Measurements from ENCODE around the gene MRPL39. TPM values are rescaled to one million over a fixed set of nuclear protein-coding genes. Genes with fewer than 3 reads are reported as not detected.

Gene MRPL39
- total RNA-seq, result 25.5 and 26.2 TPM in 2 replicates

DNA sequence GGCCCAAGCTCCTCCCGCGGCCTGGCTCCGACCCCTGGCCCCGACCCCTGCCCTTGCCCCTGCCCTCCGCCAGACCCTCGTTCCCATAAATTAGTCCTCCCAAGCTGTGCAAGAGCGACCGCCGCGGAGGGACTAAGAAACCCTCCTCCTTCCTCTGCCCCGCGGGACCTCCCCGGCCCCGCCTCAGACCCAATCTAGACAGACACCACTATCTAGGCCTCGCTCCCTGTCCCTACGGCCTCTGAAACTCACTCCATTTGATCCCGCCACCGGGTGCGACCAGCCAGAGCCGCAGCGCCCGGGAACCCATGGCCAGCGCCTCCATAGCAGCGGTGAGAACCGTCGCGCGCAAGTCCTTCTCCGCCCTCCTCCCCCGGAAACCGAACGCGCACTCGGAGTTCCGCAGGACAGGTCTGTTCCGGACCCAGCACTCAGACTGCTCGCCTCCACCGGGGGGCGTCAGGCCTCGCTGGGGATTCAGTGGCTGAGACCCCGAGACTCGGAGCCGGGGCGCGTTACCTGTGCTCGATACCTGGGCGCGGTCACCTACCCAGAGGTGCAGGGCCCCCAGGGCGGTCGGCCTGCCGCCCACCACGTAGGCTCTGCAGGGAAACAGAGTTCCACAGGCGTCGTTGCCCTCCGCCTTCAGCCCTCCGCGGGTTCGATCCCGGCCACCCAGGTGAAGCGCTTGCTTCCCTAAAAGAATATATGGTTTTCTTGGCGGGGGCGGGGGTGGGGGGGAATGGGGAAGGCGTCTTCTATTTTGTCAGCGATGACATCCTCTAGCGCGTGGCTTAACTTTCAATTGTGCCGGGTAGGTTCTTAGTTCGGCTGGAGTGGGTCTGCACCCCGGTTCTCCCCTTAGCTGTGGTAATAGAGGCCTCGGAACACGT, at the start of gene MRPL39:
Gene MRPL39 (minus strand): TSS at position 331 of the 893 bp plus-strand sequence. CDS start 6 bp downstream, at position 325.

DNA sequence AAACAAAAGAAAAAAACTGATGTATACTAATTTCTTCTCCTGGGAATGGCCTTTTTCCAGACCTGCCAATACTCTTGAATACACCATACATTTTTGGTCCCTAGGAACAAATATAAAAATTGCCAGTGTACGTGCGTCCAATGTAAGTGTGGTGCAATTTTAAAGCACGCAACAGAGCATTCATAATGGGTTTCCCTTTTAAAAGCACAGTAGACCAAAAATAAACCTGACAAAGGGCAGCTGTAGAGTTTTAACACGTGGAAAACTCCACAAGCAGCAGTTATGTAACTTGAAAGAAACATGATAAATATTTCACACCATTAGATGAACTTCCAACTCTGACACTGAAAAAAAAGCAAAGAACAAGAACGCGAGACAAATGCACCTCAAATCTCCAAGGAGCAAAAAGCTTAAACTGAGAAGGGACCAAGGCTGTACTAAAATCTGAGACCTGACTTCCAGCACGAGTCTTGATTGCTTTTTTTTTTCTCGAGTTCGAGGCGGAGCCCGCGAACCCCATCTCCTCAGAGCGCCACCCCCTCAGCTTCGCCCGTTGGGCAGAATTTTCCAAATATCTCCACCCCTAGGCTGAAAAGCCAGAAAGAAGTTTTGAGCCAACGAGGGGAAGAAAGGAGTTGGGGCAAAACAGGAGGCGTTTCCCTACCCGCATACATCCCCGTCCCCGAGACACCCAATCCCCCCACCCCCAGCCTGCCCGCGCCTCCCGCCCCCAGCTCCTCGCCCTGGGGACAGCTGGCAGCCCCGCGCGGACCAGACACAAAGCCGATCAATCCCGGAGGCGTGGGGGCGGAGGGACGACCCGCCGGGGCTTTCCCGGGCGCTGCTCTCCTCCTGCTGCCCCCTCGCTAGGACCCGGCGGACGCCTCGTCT, 31.6 kb upstream of the MRPL39 start, which contains the start of gene JAM2:
Gene JAM2 (plus strand): TSS at position 599 of the 891 bp plus-strand sequence. CDS start 564 bp downstream, outside the sequence.

Other genes starting within 250 kb of the MRPL39 start
- 1.5 and 1.9 TPM in 2 replicates for gene JAM2, start 31.8 kb upstream of the MRPL39 start, total RNA-seq
- gene ATP5PF, start 127.4 kb upstream of the MRPL39 start, total RNA-seq, result 41.3 and 48.7 TPM in 2 replicates
- gene GABPA, start 127.5 kb upstream of the MRPL39 start, total RNA-seq, result 28.2 and 29.0 TPM in 2 replicates

All from smooth muscle cell of the umbilical artery (primary cell).